Measurements from ENCODE around the gene REV1. TPM values are rescaled to one million over a fixed set of nuclear protein-coding genes. Genes with fewer than 3 reads are reported as not detected.

The REV1 gene
- total and polyA plus RNA-seq, 2 experiments from 2014 or later: 32.9 to 46.7 TPM

GRCh38 chr2:99485824-99486223, 4.0 kb downstream of the REV1 start (continued):
- TF ChIP-seq, protein P1, sequence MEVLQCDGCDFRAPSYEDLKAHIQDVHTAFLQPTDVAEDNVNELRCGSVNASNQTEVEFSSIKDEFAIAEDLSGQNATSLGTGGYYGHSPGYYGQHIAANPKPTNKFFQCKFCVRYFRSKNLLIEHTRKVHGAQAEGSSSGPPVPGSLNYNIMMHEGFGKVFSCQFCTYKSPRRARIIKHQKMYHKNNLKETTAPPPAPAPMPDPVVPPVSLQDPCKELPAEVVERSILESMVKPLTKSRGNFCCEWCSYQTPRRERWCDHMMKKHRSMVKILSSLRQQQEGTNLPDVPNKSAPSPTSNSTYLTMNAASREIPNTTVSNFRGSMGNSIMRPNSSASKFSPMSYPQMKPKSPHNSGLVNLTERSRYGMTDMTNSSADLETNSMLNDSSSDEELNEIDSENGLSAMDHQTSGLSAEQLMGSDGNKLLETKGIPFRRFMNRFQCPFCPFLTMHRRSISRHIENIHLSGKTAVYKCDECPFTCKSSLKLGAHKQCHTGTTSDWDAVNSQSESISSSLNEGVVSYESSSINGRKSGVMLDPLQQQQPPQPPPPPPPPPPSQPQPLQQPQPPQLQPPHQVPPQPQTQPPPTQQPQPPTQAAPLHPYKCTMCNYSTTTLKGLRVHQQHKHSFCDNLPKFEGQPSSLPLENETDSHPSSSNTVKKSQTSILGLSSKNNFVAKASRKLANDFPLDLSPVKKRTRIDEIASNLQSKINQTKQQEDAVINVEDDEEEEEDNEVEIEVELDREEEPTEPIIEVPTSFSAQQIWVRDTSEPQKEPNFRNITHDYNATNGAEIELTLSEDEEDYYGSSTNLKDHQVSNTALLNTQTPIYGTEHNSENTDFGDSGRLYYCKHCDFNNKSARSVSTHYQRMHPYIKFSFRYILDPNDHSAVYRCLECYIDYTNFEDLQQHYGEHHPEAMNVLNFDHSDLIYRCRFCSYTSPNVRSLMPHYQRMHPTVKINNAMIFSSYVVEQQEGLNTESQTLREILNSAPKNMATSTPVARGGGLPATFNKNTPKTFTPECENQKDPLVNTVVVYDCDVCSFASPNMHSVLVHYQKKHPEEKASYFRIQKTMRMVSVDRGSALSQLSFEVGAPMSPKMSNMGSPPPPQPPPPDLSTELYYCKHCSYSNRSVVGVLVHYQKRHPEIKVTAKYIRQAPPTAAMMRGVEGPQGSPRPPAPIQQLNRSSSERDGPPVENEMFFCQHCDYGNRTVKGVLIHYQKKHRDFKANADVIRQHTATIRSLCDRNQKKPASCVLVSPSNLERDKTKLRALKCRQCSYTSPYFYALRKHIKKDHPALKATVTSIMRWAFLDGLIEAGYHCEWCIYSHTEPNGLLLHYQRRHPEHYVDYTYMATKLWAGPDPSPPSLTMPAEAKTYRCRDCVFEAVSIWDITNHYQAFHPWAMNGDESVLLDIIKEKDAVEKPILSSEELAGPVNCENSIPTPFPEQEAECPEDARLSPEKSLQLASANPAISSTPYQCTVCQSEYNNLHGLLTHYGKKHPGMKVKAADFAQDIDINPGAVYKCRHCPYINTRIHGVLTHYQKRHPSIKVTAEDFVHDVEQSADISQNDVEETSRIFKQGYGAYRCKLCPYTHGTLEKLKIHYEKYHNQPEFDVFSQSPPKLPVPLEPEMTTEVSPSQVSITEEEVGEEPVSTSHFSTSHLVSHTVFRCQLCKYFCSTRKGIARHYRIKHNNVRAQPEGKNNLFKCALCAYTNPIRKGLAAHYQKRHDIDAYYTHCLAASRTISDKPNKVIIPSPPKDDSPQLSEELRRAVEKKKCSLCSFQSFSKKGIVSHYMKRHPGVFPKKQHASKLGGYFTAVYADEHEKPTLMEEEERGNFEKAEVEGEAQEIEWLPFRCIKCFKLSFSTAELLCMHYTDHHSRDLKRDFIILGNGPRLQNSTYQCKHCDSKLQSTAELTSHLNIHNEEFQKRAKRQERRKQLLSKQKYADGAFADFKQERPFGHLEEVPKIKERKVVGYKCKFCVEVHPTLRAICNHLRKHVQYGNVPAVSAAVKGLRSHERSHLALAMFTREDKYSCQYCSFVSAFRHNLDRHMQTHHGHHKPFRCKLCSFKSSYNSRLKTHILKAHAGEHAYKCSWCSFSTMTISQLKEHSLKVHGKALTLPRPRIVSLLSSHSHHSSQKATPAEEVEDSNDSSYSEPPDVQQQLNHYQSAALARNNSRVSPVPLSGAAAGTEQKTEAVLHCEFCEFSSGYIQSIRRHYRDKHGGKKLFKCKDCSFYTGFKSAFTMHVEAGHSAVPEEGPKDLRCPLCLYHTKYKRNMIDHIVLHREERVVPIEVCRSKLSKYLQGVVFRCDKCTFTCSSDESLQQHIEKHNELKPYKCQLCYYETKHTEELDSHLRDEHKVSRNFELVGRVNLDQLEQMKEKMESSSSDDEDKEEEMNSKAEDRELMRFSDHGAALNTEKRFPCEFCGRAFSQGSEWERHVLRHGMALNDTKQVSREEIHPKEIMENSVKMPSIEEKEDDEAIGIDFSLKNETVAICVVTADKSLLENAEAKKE (CRISPR knock-in tag; IDR thresholded peaks at IDR 0.05): no peak

DNA sequence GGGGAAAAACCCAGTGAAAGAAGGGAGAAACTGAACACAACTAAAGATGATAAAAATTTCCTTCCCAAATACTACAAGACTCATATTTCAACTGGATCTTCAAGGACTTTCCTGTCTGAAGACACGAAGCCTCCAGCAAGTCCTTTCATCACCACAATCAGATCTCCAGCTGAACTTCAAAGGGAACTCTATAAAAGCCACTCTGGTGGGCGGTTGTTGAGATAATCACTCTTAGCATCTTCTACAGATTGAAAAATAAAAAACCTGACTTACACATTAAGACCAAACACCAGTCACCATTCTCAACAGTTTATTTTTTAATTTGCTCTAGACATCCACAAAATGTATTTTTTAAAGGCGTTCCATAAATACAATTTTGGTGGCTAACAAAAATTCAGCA, 4.4 kb downstream of the REV1 start:
- peaks cover 30% of the 10 kb centered on the region for H3K4me1 ChIP-seq (ENCODE audit: insufficient read depth)
- ATAC-seq (no peak), DNase-seq (ENCODE audit: low spot score) (no peak)
- Mint-ChIP-seq H3K27ac (no peak overlapping the region), H3K4me3 (peak overlapping the region; percentile 10; the same call in 1 of the 3 replicates), H3K36me3 (ENCODE audit: low read depth) (peaks cover 13% of the 10 kb centered on the region), H3K4me1 (peaks cover 41% of the 10 kb centered on the region), H3K27me3 (ENCODE audit: insufficient read depth, low read depth, poor library complexity) (peaks cover 7% of the 10 kb centered on the region), H3K9me3 (peaks cover 3% of the 10 kb centered on the region; the same call in 1 of the 3 replicates)
- no peaks in the 10 kb centered on the region for H3K27me3 ChIP-seq (ENCODE audit: insufficient read depth)
- H3K27ac ChIP-seq (ENCODE audit: low read depth): no peak overlapping the region
- no peak for TF ChIP-seq POLR2AphosphoS5 (IDR thresholded peaks at IDR 0.05; ENCODE audit: low read depth)
- no peak overlapping the region for H3K4me3 ChIP-seq
- no peaks in the 10 kb centered on the region for H3F3A ChIP-seq (replicated peaks; ENCODE audit: low read depth)
- peaks cover 37% of the 10 kb centered on the region for H4K20me1 ChIP-seq (replicated peaks; ENCODE audit: insufficient read depth)
- peak overlapping the region; percentile 30; the same call in 1 of the 2 replicates for H3K4me2 ChIP-seq
- no peak overlapping the region for H2AFZ ChIP-seq
- no peaks in the 10 kb centered on the region for H3K36me3 ChIP-seq (ENCODE audit: insufficient read depth)
- no peaks in the 10 kb centered on the region for H3K9me2 ChIP-seq (ENCODE audit: insufficient read depth)
- H3K79me2 ChIP-seq (replicated peaks; ENCODE audit: insufficient read depth): peaks cover 88% of the 10 kb centered on the region

GRCh38 chr2:99484205-99484604, 5.6 kb downstream of the REV1 start:
- Mint-ChIP-seq H3K36me3 (ENCODE audit: low read depth) (peaks cover 13% of the 10 kb centered on the region), H3K27ac (no peak overlapping the region), H3K4me3 (no peak overlapping the region), H3K9me3 (peaks cover 3% of the 10 kb centered on the region; the same call in 1 of the 3 replicates), H3K4me1 (peaks cover 42% of the 10 kb centered on the region), H3K27me3 (ENCODE audit: insufficient read depth, low read depth, poor library complexity) (peaks cover 5% of the 10 kb centered on the region)
- Histone ChIP-seq H2AFZ (no peak overlapping the region), H3K4me2 (no peak overlapping the region), H3F3A (replicated peaks; ENCODE audit: low read depth) (no peaks in the 10 kb centered on the region), H3K9me2 (ENCODE audit: insufficient read depth) (no peaks in the 10 kb centered on the region), H3K79me2 (replicated peaks; ENCODE audit: insufficient read depth) (peaks cover 100% of the 10 kb centered on the region), H3K4me1 (ENCODE audit: insufficient read depth) (peaks cover 30% of the 10 kb centered on the region), H4K20me1 (replicated peaks; ENCODE audit: insufficient read depth) (peaks cover 43% of the 10 kb centered on the region), H3K36me3 (ENCODE audit: insufficient read depth) (no peaks in the 10 kb centered on the region), H3K27me3 (ENCODE audit: insufficient read depth) (no peaks in the 10 kb centered on the region), H3K4me3 (no peak overlapping the region), H3K27ac (ENCODE audit: low read depth) (peak overlapping the region; percentile 36; the same call in 1 of the 2 replicates)
- no peak for TF ChIP-seq ZNF331 (CRISPR knock-in tag; IDR thresholded peaks at IDR 0.05; ENCODE audit: low read depth)
- ATAC-seq: no peak
- no peak for DNase-seq (ENCODE audit: low spot score)

Measured in GM23338 (cell line).